HG02588 (cell line): ENCODE data around the gene ADH1A.
"Not testable (repeated sequence)": the region's sequence is repeated elsewhere in the genome, so short reads cannot be mapped to it uniquely, and the experiment has no call there.

Experiments used
- ATAC-seq: cut with Tn5 transposase; IDR thresholded peaks from one replicate; pipeline ENCODE4 v1.9.1; 2021; ENCODE audit warnings: mild to moderate bottlenecking, moderate library complexity; ENCODE audit not compliant: unreplicated experiment

The ADH1A gene

GRCh38 chr4:99290848-99291786 lies at the start of gene ADH1A:
Gene ADH1A (minus strand): TSS chr4:99290985. CDS start chr4:99290914, 71 bp downstream.
- ATAC-seq, result no peak

- no peak for ATAC-seq
These were observed 48.4 kb upstream of the ADH1A start for GRCh38 chr4:99339172-99339571.

GRCh38 chr4:99336553-99336952 lies 45.8 kb upstream of the ADH1A start:
- ATAC-seq, result no peak

GRCh38 chr4:99334880-99335279 lies 44.1 kb upstream of the ADH1A start:
- ATAC-seq, result no peak

GRCh38 chr4:99330648-99331047 lies 39.9 kb upstream of the ADH1A start:
- ATAC-seq, result no peak

GRCh38 chr4:99329876-99330275 lies 39.1 kb upstream of the ADH1A start:
- ATAC-seq, result no peak

GRCh38 chr4:99324979-99325378 lies 34.2 kb upstream of the ADH1A start:
- ATAC-seq, result no peak

GRCh38 chr4:99324361-99324760 lies 33.6 kb upstream of the ADH1A start:
- no peak for ATAC-seq

- ATAC-seq, result no peak
These were observed 33.0 kb upstream of the ADH1A start for GRCh38 chr4:99323756-99324155.

- no peak for ATAC-seq
These were observed 30.7 kb upstream of the ADH1A start, which contains the start of gene ADH1B for GRCh38 chr4:99321241-99322191. Gene ADH1B (minus strand): TSS chr4:99321401. CDS start chr4:99321331, 70 bp downstream.

GRCh38 chr4:99317811-99318210 lies 27.0 kb upstream of the ADH1A start:
- ATAC-seq, result not testable (repeated sequence)

GRCh38 chr4:99317354-99317753 lies 26.6 kb upstream of the ADH1A start:
- ATAC-seq, result no peak

GRCh38 chr4:99315839-99316238 lies 25.1 kb upstream of the ADH1A start:
- no peak for ATAC-seq

GRCh38 chr4:99314211-99314610 lies 23.4 kb upstream of the ADH1A start:
- no peak for ATAC-seq

- ATAC-seq, result no peak
These were observed 19.6 kb upstream of the ADH1A start for GRCh38 chr4:99310389-99310788.

- no peak for ATAC-seq
These were observed 15.0 kb upstream of the ADH1A start for GRCh38 chr4:99305638-99306400.

GRCh38 chr4:99301376-99302164 lies 10.8 kb upstream of the ADH1A start:
- ATAC-seq, result no peak

- no peak for ATAC-seq
These were observed 10.1 kb upstream of the ADH1A start for GRCh38 chr4:99300934-99301333.

- ATAC-seq, result no peak
These were observed 2.6 kb upstream of the ADH1A start for GRCh38 chr4:99293357-99293756.

GRCh38 chr4:99285387-99285786 lies 5.4 kb downstream of the ADH1A start:
- ATAC-seq, result no peak
